HL-60 (cell line): Measurements from ENCODE around the gene EPHX1.
A peak's percentile ranks its signal among the peaks of the same experiment; 100 is the strongest.

ENCODE experiments used
- DNase-seq, 2 experiments: peaks; one replicate each; pipeline ENCODE4 v3.0.0-alpha.2; 2010 to 2020; ENCODE audit warnings: low read depth in 1 of 2, low spot score in 1 of 2
- H3K27ac ChIP-seq: fragments of 250-450 bp; sonication (Bioruptor Pico); replicated peaks from 2 replicates; pipeline ENCODE4 v1.5.1; 2020; ENCODE audit warnings: mild to moderate bottlenecking, moderate library complexity
- H3K27me3 ChIP-seq: fragments of 250-450 bp; sonication (Bioruptor Pico); 2 replicates; pipeline ENCODE4 v1.5.1; 2021; ENCODE audit warnings: mild to moderate bottlenecking, moderate library complexity; ENCODE audit not compliant: insufficient read depth, poor library complexity, severe bottlenecking
- H3K4me3 ChIP-seq: replicated peaks from 2 replicates; pipeline ENCODE4 v1.5.1; 2011; ENCODE audit warnings: mild to moderate bottlenecking, control low read depth, low read length; ENCODE audit not compliant: insufficient read depth
- CTCF ChIP-seq: IDR thresholded peaks from one replicate; pipeline ENCODE4 v1.5.1; 2011; ENCODE audit warnings: low read length, control low read depth, inconsistent platforms; ENCODE audit not compliant: insufficient read depth
- GABPA ChIP-seq: IDR thresholded peaks from 2 replicates; pipeline ENCODE4 v1.6.1; 2012; ENCODE audit warnings: low read depth
- POLR2AphosphoS5 ChIP-seq: IDR thresholded peaks from 2 replicates; pipeline ENCODE4 v1.6.1; 2012; ENCODE audit warnings: low read depth
- REST ChIP-seq: IDR thresholded peaks from 2 replicates; pipeline ENCODE4 v1.6.1; 2012; ENCODE audit warnings: low read depth; ENCODE audit not compliant: insufficient replicate concordance
- SPI1 ChIP-seq: IDR thresholded peaks from 2 replicates; pipeline ENCODE4 v1.6.1; 2012; ENCODE audit warnings: low read depth, mild to moderate bottlenecking, borderline replicate concordance

The EPHX1 gene

GRCh38 chr1:225825078-225825477, 15.2 kb downstream of the EPHX1 start:
- no peaks in the 10 kb centered on the region for H3K27me3 ChIP-seq
- H3K4me3 ChIP-seq, result no peak overlapping the region
- H3K27ac ChIP-seq, result no peak overlapping the region
- DNase-seq, result no peak
- TF ChIP-seq GABPA (no peak), SPI1 (no peak), POLR2AphosphoS5 (no peak), REST (no peak), CTCF (no peak)

GRCh38 chr1:225825607-225826007, 15.7 kb downstream of the EPHX1 start:
- no peak for DNase-seq
- TF ChIP-seq CTCF (no peak), REST (no peak), SPI1 (no peak), POLR2AphosphoS5 (no peak), GABPA (no peak)
- Histone ChIP-seq H3K27me3 (no peaks in the 10 kb centered on the region), H3K4me3 (no peak overlapping the region), H3K27ac (no peak overlapping the region)

- no peak overlapping the region for H3K27ac ChIP-seq
- peak in 1 of 2 experiments; percentile 20 for DNase-seq
- TF ChIP-seq GABPA, result no peak
- no peak for TF ChIP-seq REST
- no peak for TF ChIP-seq SPI1
- no peak for TF ChIP-seq CTCF
- TF ChIP-seq POLR2AphosphoS5, result no peak
- no peaks in the 10 kb centered on the region for H3K27me3 ChIP-seq
- no peak overlapping the region for H3K4me3 ChIP-seq
Observed at GRCh38 chr1:225827076-225827475, 17.2 kb downstream of the EPHX1 start.
